Measurements from ENCODE around the gene CEBPZ. TPM values are rescaled to one million over a fixed set of nuclear protein-coding genes. Genes with fewer than 3 reads are reported as not detected.
A peak's percentile ranks its signal among the peaks of the same experiment; 100 is the strongest.

The CEBPZ gene
- total RNA-seq, 1 experiment from 2014 or later: 146 TPM

GRCh38 chr2:37181726-37182684 is 49.4 kb downstream of the CEBPZ start:
- Mint-ChIP-seq H3K27ac (peak overlapping the region; percentile 75), H3K27me3 (ENCODE audit: low read depth) (no peaks in the 10 kb centered on the region), H3K36me3 (no peaks in the 10 kb centered on the region), H3K4me1 (peaks cover 26% of the 10 kb centered on the region), H3K4me3 (no peak overlapping the region), H3K9me3 (no peaks in the 10 kb centered on the region)
- ChIA-PET POLR2A (interaction anchor here (0.7 to 0.8 kb wide), 2 partner anchors 23 to 552 kb away, joined by 3 to 4 read pairs; no protein-coding TSS in a partner anchor), CTCF (interaction anchor here (1.0 to 1.6 kb wide), 2 partner anchors 9 to 695 kb away, joined by 3 read pairs; no protein-coding TSS in a partner anchor)
- no peak for DNase-seq (ENCODE audit: low spot score)
- ATAC-seq: peak; percentile 60
- TF ChIP-seq ZNF232 (CRISPR knock-in tag; IDR thresholded peaks at IDR 0.05) (no peak), NFE2L1 (CRISPR knock-in tag; IDR thresholded peaks at IDR 0.05) (no peak), ZMAT4 (CRISPR knock-in tag; IDR thresholded peaks at IDR 0.05) (no peak), SMAD4 (CRISPR knock-in tag; IDR thresholded peaks at IDR 0.05) (no peak), FOXJ3 (CRISPR knock-in tag; IDR thresholded peaks at IDR 0.05; ENCODE audit: borderline replicate concordance) (no peak), MLX (CRISPR knock-in tag; IDR thresholded peaks at IDR 0.05) (no peak), FOXP1 (CRISPR knock-in tag; IDR thresholded peaks at IDR 0.05; ENCODE audit: borderline replicate concordance) (no peak)
- TF ChIP-seq, protein P1, sequence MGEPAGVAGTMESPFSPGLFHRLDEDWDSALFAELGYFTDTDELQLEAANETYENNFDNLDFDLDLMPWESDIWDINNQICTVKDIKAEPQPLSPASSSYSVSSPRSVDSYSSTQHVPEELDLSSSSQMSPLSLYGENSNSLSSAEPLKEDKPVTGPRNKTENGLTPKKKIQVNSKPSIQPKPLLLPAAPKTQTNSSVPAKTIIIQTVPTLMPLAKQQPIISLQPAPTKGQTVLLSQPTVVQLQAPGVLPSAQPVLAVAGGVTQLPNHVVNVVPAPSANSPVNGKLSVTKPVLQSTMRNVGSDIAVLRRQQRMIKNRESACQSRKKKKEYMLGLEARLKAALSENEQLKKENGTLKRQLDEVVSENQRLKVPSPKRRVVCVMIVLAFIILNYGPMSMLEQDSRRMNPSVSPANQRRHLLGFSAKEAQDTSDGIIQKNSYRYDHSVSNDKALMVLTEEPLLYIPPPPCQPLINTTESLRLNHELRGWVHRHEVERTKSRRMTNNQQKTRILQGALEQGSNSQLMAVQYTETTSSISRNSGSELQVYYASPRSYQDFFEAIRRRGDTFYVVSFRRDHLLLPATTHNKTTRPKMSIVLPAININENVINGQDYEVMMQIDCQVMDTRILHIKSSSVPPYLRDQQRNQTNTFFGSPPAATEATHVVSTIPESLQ (CRISPR knock-in tag; IDR thresholded peaks at IDR 0.05): no peak

DNA sequence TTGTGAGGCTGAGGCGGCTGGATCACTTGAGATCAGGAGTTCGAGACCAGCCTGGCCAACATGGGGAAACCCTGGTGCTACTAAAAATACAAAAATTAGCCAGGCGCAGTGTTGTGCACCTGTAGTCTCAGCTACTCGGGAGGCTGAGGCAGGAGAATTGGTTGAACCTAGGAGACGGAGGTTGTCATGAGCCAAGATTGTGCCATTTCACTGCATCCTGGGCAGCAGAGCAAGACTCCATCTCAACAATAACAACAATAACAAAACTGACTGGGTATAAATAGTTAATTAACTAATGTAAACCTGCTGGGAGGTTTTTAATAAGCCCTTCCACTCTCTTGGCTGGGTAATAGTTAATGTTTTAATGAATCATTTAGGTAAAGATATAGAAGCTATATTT is 50.8 kb downstream of the CEBPZ start:
- ATAC-seq (no peak), DNase-seq (ENCODE audit: low spot score) (no peak)
- TF ChIP-seq ZNF121 (CRISPR knock-in tag; IDR thresholded peaks at IDR 0.05): peak; percentile 92
- TF ChIP-seq, protein P2, sequence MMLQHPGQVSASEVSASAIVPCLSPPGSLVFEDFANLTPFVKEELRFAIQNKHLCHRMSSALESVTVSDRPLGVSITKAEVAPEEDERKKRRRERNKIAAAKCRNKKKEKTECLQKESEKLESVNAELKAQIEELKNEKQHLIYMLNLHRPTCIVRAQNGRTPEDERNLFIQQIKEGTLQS (CRISPR knock-in tag; conservative IDR thresholded peaks at IDR 0.05): no peak
- POLR2A ChIA-PET: no interaction called here
- Mint-ChIP-seq H3K4me1 (peaks cover 26% of the 10 kb centered on the region), H3K4me3 (no peak overlapping the region), H3K9me3 (no peaks in the 10 kb centered on the region), H3K27me3 (ENCODE audit: low read depth) (no peaks in the 10 kb centered on the region), H3K27ac (no peak overlapping the region), H3K36me3 (no peaks in the 10 kb centered on the region)
- CTCF ChIA-PET: interaction anchor here (0.6 to 1.6 kb wide), 6 partner anchors 10 to 697 kb away, joined by 3 to 4 read pairs (median 3); partner anchors contain the start of genes GPATCH11 and HEATR5B

GRCh38 chr2:37180006-37180639 is 51.3 kb downstream of the CEBPZ start:
- Mint-ChIP-seq H3K4me3 (no peak overlapping the region), H3K4me1 (peaks cover 26% of the 10 kb centered on the region), H3K36me3 (no peaks in the 10 kb centered on the region), H3K9me3 (no peaks in the 10 kb centered on the region), H3K27ac (peak overlapping the region; percentile 13; the same call in 1 of the 2 replicates), H3K27me3 (ENCODE audit: low read depth) (no peaks in the 10 kb centered on the region)
- DNase-seq (ENCODE audit: low spot score): no peak
- ChIA-PET POLR2A (no interaction called here), CTCF (interaction anchor here (0.5 to 1.6 kb wide), 6 partner anchors 11 to 1006 kb away, joined by 3 to 4 read pairs (median 3); partner anchors contain the start of genes GPATCH11 and HEATR5B)
- peak; percentile 64 for ATAC-seq
- TF ChIP-seq, protein P3, sequence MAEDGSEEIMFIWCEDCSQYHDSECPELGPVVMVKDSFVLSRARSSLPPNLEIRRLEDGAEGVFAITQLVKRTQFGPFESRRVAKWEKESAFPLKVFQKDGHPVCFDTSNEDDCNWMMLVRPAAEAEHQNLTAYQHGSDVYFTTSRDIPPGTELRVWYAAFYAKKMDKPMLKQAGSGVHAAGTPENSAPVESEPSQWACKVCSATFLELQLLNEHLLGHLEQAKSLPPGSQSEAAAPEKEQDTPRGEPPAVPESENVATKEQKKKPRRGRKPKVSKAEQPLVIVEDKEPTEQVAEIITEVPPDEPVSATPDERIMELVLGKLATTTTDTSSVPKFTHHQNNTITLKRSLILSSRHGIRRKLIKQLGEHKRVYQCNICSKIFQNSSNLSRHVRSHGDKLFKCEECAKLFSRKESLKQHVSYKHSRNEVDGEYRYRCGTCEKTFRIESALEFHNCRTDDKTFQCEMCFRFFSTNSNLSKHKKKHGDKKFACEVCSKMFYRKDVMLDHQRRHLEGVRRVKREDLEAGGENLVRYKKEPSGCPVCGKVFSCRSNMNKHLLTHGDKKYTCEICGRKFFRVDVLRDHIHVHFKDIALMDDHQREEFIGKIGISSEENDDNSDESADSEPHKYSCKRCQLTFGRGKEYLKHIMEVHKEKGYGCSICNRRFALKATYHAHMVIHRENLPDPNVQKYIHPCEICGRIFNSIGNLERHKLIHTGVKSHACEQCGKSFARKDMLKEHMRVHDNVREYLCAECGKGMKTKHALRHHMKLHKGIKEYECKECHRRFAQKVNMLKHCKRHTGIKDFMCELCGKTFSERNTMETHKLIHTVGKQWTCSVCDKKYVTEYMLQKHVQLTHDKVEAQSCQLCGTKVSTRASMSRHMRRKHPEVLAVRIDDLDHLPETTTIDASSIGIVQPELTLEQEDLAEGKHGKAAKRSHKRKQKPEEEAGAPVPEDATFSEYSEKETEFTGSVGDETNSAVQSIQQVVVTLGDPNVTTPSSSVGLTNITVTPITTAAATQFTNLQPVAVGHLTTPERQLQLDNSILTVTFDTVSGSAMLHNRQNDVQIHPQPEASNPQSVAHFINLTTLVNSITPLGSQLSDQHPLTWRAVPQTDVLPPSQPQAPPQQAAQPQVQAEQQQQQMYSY (CRISPR knock-in tag; IDR thresholded peaks at IDR 0.05): no peak
- TF ChIP-seq ATF1 (CRISPR knock-in tag; IDR thresholded peaks at IDR 0.05) (no peak), ZMAT4 (CRISPR knock-in tag; IDR thresholded peaks at IDR 0.05) (no peak), GTF2I (CRISPR knock-in tag; conservative IDR thresholded peaks at IDR 0.05) (no peak), GRHL2 (CRISPR knock-in tag; IDR thresholded peaks at IDR 0.05; ENCODE audit: insufficient replicate concordance, severe bottlenecking) (no peak), RELA (CRISPR knock-in tag; IDR thresholded peaks at IDR 0.05; ENCODE audit: borderline replicate concordance) (no peak), CREM (CRISPR knock-in tag; IDR thresholded peaks at IDR 0.05) (no peak), ZBTB21 (CRISPR knock-in tag; IDR thresholded peaks at IDR 0.05; ENCODE audit: borderline replicate concordance) (no peak), ZNF416 (CRISPR knock-in tag; IDR thresholded peaks at IDR 0.05) (no peak), ELF4 (CRISPR knock-in tag; IDR thresholded peaks at IDR 0.05; ENCODE audit: low read depth) (no peak)
- TF ChIP-seq, protein P2 (CRISPR knock-in tag; conservative IDR thresholded peaks at IDR 0.05): no peak
- TF ChIP-seq, protein P4, sequence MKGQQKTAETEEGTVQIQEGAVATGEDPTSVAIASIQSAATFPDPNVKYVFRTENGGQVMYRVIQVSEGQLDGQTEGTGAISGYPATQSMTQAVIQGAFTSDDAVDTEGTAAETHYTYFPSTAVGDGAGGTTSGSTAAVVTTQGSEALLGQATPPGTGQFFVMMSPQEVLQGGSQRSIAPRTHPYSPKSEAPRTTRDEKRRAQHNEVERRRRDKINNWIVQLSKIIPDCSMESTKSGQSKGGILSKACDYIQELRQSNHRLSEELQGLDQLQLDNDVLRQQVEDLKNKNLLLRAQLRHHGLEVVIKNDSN (CRISPR knock-in tag; IDR thresholded peaks at IDR 0.05): no peak
